Smooth muscle cell (in vitro differentiated cells): ENCODE data around the gene FAXC. TPM values are rescaled to one million over a fixed set of nuclear protein-coding genes. Genes with fewer than 3 reads are reported as not detected.
"Not testable (repeated sequence)": the region's sequence is repeated elsewhere in the genome, so short reads cannot be mapped to it uniquely, and the experiment has no call there.

ENCODE experiments used
- DNase-seq: peaks from one replicate; lab custom pipeline; 2025; ENCODE audit not compliant: unreplicated experiment; lab: John Stamatoyannopoulos, UW
- H2AFZ ChIP-seq: fragments of 200-600 bp; sonication (generic); 2 replicates; pipeline ENCODE4 v1.6.0; 2016; ENCODE audit warnings: antibody characterized with exemption, low read depth, mild to moderate bottlenecking
- H3F3A ChIP-seq: fragments of 200-600 bp; sonication (generic); 2 replicates; pipeline ENCODE4 v1.6.0; 2017; ENCODE audit warnings: antibody characterized with exemption, low read depth
- H3K27ac ChIP-seq: fragments of 200-600 bp; sonication (generic); 2 replicates; pipeline ENCODE4 v1.5.1; 2016; ENCODE audit warnings: low read depth, mild to moderate bottlenecking
- H3K27me3 ChIP-seq: fragments of 200-600 bp; sonication (generic); 2 replicates; pipeline ENCODE4 v1.6.1; 2016; ENCODE audit warnings: low read depth, mild to moderate bottlenecking
- H3K36me3 ChIP-seq: fragments of 200-600 bp; sonication (generic); 2 replicates; pipeline ENCODE4 v1.5.1; 2016; ENCODE audit warnings: low read depth
- H3K4me1 ChIP-seq: fragments of 200-600 bp; sonication (generic); 2 replicates; pipeline ENCODE4 v1.5.1; 2016; ENCODE audit warnings: low read depth
- H3K4me2 ChIP-seq: fragments of 200-600 bp; sonication (generic); 2 replicates; pipeline ENCODE4 v1.6.0; 2016; ENCODE audit warnings: mild to moderate bottlenecking
- H3K4me3 ChIP-seq: fragments of 200-600 bp; sonication (generic); 2 replicates; pipeline ENCODE4 v1.5.1; 2016; ENCODE audit warnings: mild to moderate bottlenecking
- H3K79me2 ChIP-seq: fragments of 200-600 bp; sonication (generic); 2 replicates; pipeline ENCODE4 v1.6.0; 2016; ENCODE audit warnings: low read depth, mild to moderate bottlenecking
- H3K9ac ChIP-seq: fragments of 200-600 bp; sonication (generic); 2 replicates; pipeline ENCODE4 v1.6.0; 2016; ENCODE audit warnings: low read depth
- H3K9me3 ChIP-seq: fragments of 200-600 bp; sonication (generic); replicated peaks from 2 replicates; pipeline ENCODE4 v1.5.1; 2016; ENCODE audit warnings: low read depth
- H4K20me1 ChIP-seq: fragments of 200-600 bp; sonication (generic); 2 replicates; pipeline ENCODE4 v1.6.0; 2016; ENCODE audit warnings: low read depth
- CTCF ChIP-seq: fragments of 200-600 bp; sonication (generic); IDR thresholded peaks from 2 replicates; pipeline ENCODE4 v1.5.1; 2017; ENCODE audit warnings: borderline replicate concordance, mild to moderate bottlenecking, antibody characterized with exemption; ENCODE audit not compliant: insufficient read depth, poor library complexity, severe bottlenecking
- WGBS: methylation state at CpG from one replicate; pipeline ENCODE4 v1.1.7; 2016; ENCODE audit warnings: low lambda C conversion rate; 5-methylcytosine and 5-hydroxymethylcytosine counted together
- polyA plus RNA-seq: library from polyadenylated mRNA; unstranded; fragments of >200 nt; fragmentation: Nextera tagmentation; extraction: Ambion mirVana; gene quantifications from 2 replicates; pipeline ENCODE4 v1.2.1, GENCODE V29; 2016
- total RNA-seq: library from RNA; depleted of rRNA; stranded (reverse); fragments of >200 nt; gene quantifications from 2 replicates; pipeline ENCODE4 v1.2.3, GENCODE V29; 2014

FAXC gene
- total and polyA plus RNA-seq, 2 experiments from 2014 or later: 1.6 to 6.8 TPM

- H3F3A ChIP-seq: no peaks in the 10 kb centered on the region
- H3K4me3 ChIP-seq: no peak overlapping the region
- H3K79me2 ChIP-seq: no peaks in the 10 kb centered on the region
- no peak overlapping the region for H3K9ac ChIP-seq
- no peak overlapping the region for H3K27ac ChIP-seq
- no peak overlapping the region for H2AFZ ChIP-seq
- WGBS: 73% methylated on average over 3 of the region's 3 CpGs
- no peaks in the 10 kb centered on the region for H3K27me3 ChIP-seq
- no peak overlapping the region for H3K4me2 ChIP-seq
- TF ChIP-seq CTCF: no peak
- H3K4me1 ChIP-seq: no peaks in the 10 kb centered on the region
- no peaks in the 10 kb centered on the region for H4K20me1 ChIP-seq
- no peak for DNase-seq
- no peaks in the 10 kb centered on the region for H3K36me3 ChIP-seq
- no peaks in the 10 kb centered on the region for H3K9me3 ChIP-seq
These were observed 80.3 kb downstream of the FAXC start for GRCh38 chr6:99269207-99269606.

- 93% methylated on average over 5 of the region's 5 CpGs for WGBS
- not testable (repeated sequence) for H3K36me3 ChIP-seq
These were observed 82.5 kb downstream of the FAXC start for GRCh38 chr6:99266996-99267395.

GRCh38 chr6:99265447-99265846 is 84.0 kb downstream of the FAXC start:
- H3K4me2 ChIP-seq, H3K9me3 ChIP-seq: not testable (repeated sequence)

More at GRCh38 chr6:99266996-99267395, 82.5 kb downstream of the FAXC start:
- not testable (repeated sequence) for H3K27ac ChIP-seq, H3K27me3 ChIP-seq, H2AFZ ChIP-seq, H4K20me1 ChIP-seq, H3F3A ChIP-seq, H3K4me1 ChIP-seq, H3K79me2 ChIP-seq, H3K4me2 ChIP-seq, H3K9me3 ChIP-seq, DNase-seq, H3K9ac ChIP-seq, H3K4me3 ChIP-seq

DNA sequence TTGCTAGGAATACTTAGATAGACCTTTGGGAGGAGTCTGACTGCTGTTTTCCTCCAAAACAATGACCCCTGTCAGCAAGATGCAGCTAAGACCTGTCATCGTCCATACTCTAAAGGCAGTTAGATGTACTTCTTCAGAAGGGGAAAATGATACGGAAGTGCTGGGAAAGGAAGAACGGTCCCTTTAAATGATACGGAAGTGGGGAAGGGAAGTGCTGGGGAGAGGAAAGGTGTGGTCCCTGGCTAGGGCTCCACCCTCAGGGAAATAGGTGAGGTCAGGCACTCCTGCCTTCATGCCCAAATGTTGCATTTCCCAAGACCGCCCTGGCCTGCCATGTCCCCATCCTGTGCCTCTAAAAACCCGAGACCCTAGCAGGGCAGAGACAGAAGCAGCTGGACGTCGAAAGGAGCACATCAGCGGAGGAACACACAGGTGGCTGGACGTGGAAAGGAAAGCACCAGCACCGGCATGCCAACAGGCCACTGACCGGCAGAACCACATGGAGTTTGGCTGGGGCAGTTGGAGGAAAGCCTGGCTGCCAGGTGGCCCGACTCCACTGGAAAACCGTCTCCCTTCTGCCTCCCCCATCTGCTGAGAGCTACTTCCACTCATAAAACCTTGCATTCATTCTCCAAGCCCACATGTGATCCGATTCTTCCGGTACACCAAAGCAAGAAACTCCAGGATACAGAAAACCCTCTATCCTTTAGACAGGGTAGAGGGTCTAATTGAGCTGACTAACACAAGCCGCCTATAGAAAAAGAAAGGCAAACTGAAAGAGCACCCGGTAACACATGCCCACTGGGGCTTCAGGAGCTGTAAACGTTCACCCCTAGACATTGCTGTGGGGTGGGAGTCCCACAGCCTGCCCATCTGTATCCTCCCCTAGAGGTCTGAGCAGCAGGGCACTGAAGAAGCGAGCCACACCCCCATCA is 94.6 kb downstream of the FAXC start:
- Histone ChIP-seq H3K36me3 (no peaks in the 10 kb centered on the region), H3K27ac (no peak overlapping the region)
- WGBS: 86% methylated on average over 20 of the region's 20 CpGs

More at GRCh38 chr6:99265447-99265846, 84.0 kb downstream of the FAXC start:
- H2AFZ ChIP-seq, H3K4me3 ChIP-seq, H3K27me3 ChIP-seq, H3F3A ChIP-seq, H3K27ac ChIP-seq, H3K36me3 ChIP-seq, H3K79me2 ChIP-seq, DNase-seq, H3K9ac ChIP-seq, H3K4me1 ChIP-seq, H4K20me1 ChIP-seq: not testable (repeated sequence)
- 51% methylated on average over 5 of the region's 5 CpGs for WGBS

More for the DNA sequence above, 94.6 kb downstream of the FAXC start:
- no peaks in the 10 kb centered on the region for H4K20me1 ChIP-seq
- no peak overlapping the region for H3K9ac ChIP-seq
- no peak overlapping the region for H2AFZ ChIP-seq
- H3K4me2 ChIP-seq: no peak overlapping the region
- no peaks in the 10 kb centered on the region for H3K9me3 ChIP-seq
- H3K4me1 ChIP-seq: no peaks in the 10 kb centered on the region
- no peaks in the 10 kb centered on the region for H3F3A ChIP-seq
- no peaks in the 10 kb centered on the region for H3K79me2 ChIP-seq
- DNase-seq: no peak
- no peaks in the 10 kb centered on the region for H3K27me3 ChIP-seq
- H3K4me3 ChIP-seq: no peak overlapping the region
- no peak for TF ChIP-seq CTCF
